ENCODE data around the gene NFKBIE. TPM values are rescaled to one million over a fixed set of nuclear protein-coding genes. Genes with fewer than 3 reads are reported as not detected.

The NFKBIE gene
- polyA plus RNA-seq, 1 donor (not counting 4 experiments of a cell fraction or from before 2014, with no cell fraction given) = 7.3 TPM

- Histone ChIP-seq H3K9me1 (ENCODE audit: control insufficient read depth, extremely low read depth, insufficient read depth, low read length) (no peaks in the 10 kb centered on the region), H3K4me2 (ENCODE audit: control insufficient read depth, extremely low read depth, insufficient read depth, low read depth, low read length) (no peak overlapping the region), H3K9me3 (ENCODE audit: control insufficient read depth, low read depth, low read length) (no peaks in the 10 kb centered on the region), H3K27me3 (ENCODE audit: control insufficient read depth, extremely low read depth, insufficient read depth, low read length) (no peaks in the 10 kb centered on the region), H3K27ac (ENCODE audit: control insufficient read depth, insufficient read depth, low read length) (no peak overlapping the region), H3K4me3 (ENCODE audit: control insufficient read depth in 2 of 3, extremely low read depth in 1 of 3, insufficient read depth in 2 of 3, low read depth in 1 of 3, low read length in 3 of 3) (no peak overlapping the region), H3K79me2 (ENCODE audit: control insufficient read depth, insufficient read depth, low read length) (peaks cover 31% of the 10 kb centered on the region), H4K20me1 (ENCODE audit: control insufficient read depth, extremely low read depth, insufficient read depth, low read length) (peaks cover 1% of the 10 kb centered on the region), H3K36me3 (ENCODE audit: control insufficient read depth in 2 of 2, extremely low read depth in 1 of 2, insufficient read depth in 2 of 2, low read length in 2 of 2) (peaks cover 17 to 20% of the 10 kb centered on the region in 2 experiments), H3K4me1 (ENCODE audit: control insufficient read depth, extremely low read depth, insufficient read depth, low read length) (peaks cover 27% of the 10 kb centered on the region), H3K9ac (ENCODE audit: control insufficient read depth, extremely low read depth, insufficient read depth, low read length) (no peak overlapping the region), H2AFZ (ENCODE audit: control insufficient read depth, low read length) (no peak overlapping the region)
- no peak for FAIRE-seq
- TF ChIP-seq CTCF (optimal IDR thresholded peaks at IDR 0.05 in 1 of 3, IDR thresholded peaks at IDR 0.05 in 1 of 3, conservative IDR thresholded peaks at IDR 0.05 in 1 of 3; ENCODE audit: extremely low read depth in 1 of 3, insufficient read depth in 2 of 3, low read length in 3 of 3) (no peak), EZH2 (IDR thresholded peaks at IDR 0.05; ENCODE audit: low read length) (no peak)
- dilution Hi-C loops (cut with MboI; ENCODE audit: extremely low pct_ligation_motif_present, low sequenced_read_pairs) = no loop called here
- DNase-seq (ENCODE audit: low read depth, low spot score) = no peak
These were observed 3.8 kb downstream of the NFKBIE start for GRCh38 chr6:44261581-44261980.

GRCh38 chr6:44260451-44261297 is 4.7 kb downstream of the NFKBIE start:
- Histone ChIP-seq H3K4me1 (ENCODE audit: control insufficient read depth, extremely low read depth, insufficient read depth, low read length) (peaks cover 36% of the 10 kb centered on the region), H3K79me2 (ENCODE audit: control insufficient read depth, insufficient read depth, low read length) (peaks cover 41% of the 10 kb centered on the region)
- FAIRE-seq = no peak

More at GRCh38 chr6:44260451-44261297, 4.7 kb downstream of the NFKBIE start:
- Histone ChIP-seq H3K9me3 (ENCODE audit: control insufficient read depth, low read depth, low read length) (no peaks in the 10 kb centered on the region), H3K36me3 (ENCODE audit: control insufficient read depth in 2 of 2, extremely low read depth in 1 of 2, insufficient read depth in 2 of 2, low read length in 2 of 2) (peaks cover 17 to 27% of the 10 kb centered on the region in 2 experiments), H3K27me3 (ENCODE audit: control insufficient read depth, extremely low read depth, insufficient read depth, low read length) (no peaks in the 10 kb centered on the region), H3K9ac (ENCODE audit: control insufficient read depth, extremely low read depth, insufficient read depth, low read length) (no peak overlapping the region), H3K4me2 (ENCODE audit: control insufficient read depth, extremely low read depth, insufficient read depth, low read depth, low read length) (no peak overlapping the region), H3K9me1 (ENCODE audit: control insufficient read depth, extremely low read depth, insufficient read depth, low read length) (peaks cover 2% of the 10 kb centered on the region), H4K20me1 (ENCODE audit: control insufficient read depth, extremely low read depth, insufficient read depth, low read length) (peaks cover 8% of the 10 kb centered on the region), H2AFZ (ENCODE audit: control insufficient read depth, low read length) (no peak overlapping the region), H3K27ac (ENCODE audit: control insufficient read depth, insufficient read depth, low read length) (no peak overlapping the region), H3K4me3 (ENCODE audit: control insufficient read depth in 2 of 3, extremely low read depth in 1 of 3, insufficient read depth in 2 of 3, low read depth in 1 of 3, low read length in 3 of 3) (no peak overlapping the region)
- DNase-seq (ENCODE audit: low read depth, low spot score) = no peak
- TF ChIP-seq CTCF (optimal IDR thresholded peaks at IDR 0.05 in 1 of 3, IDR thresholded peaks at IDR 0.05 in 1 of 3, conservative IDR thresholded peaks at IDR 0.05 in 1 of 3; ENCODE audit: extremely low read depth in 1 of 3, insufficient read depth in 2 of 3, low read length in 3 of 3) (no peak), EZH2 (IDR thresholded peaks at IDR 0.05; ENCODE audit: low read length) (no peak)
- dilution Hi-C loops (cut with MboI; ENCODE audit: extremely low pct_ligation_motif_present, low sequenced_read_pairs) = no loop called here
